Large intestine (tissue), 3 donors: Measurements from ENCODE around the gene SMAD5. TPM values are rescaled to one million over a fixed set of nuclear protein-coding genes. Genes with fewer than 3 reads are reported as not detected.

Source experiments
- DNase-seq, 2 donors: peaks; one replicate each; pipeline versions ENCODE4 v3.0.0 to v3.0.0-alpha.2; 2013
- H3K27ac ChIP-seq: one replicate; pipeline ENCODE4 v1.5.1; 2013; ENCODE audit warnings: low read length
- H3K27me3 ChIP-seq: 2 replicates; pipeline ENCODE4 v1.6.1; 2013; ENCODE audit warnings: low read length; ENCODE audit not compliant: control insufficient read depth, insufficient read depth
- H3K36me3 ChIP-seq: 2 replicates; pipeline ENCODE4 v1.6.1; 2013; ENCODE audit warnings: low read length; ENCODE audit not compliant: control insufficient read depth, insufficient read depth
- H3K4me1 ChIP-seq: one replicate; pipeline ENCODE4 v1.6.1; 2013; ENCODE audit warnings: low read length; ENCODE audit not compliant: control insufficient read depth, insufficient read depth
- H3K4me3 ChIP-seq: one replicate; pipeline ENCODE4 v1.5.1; 2013; ENCODE audit warnings: low read length
- H3K9me3 ChIP-seq: one replicate; pipeline ENCODE4 v1.6.1; 2013; ENCODE audit warnings: mild to moderate bottlenecking, low read depth, low read length, moderate library complexity; ENCODE audit not compliant: control insufficient read depth
- WGBS: methylation state at CpG from one replicate; pipeline ENCODE4 v1.1.5; 2013; ENCODE audit warnings: low lambda C conversion rate; ENCODE audit not compliant: insufficient coverage; 5-methylcytosine and 5-hydroxymethylcytosine counted together
- polyA plus RNA-seq: library from polyadenylated mRNA; unstranded; fragments of 120-200 nt; gene quantifications from one replicate; pipeline ENCODE4 v1.2.1, GENCODE V29; 2013

Gene SMAD5
- polyA plus RNA-seq, 1 donor: 42.1 TPM

DNA sequence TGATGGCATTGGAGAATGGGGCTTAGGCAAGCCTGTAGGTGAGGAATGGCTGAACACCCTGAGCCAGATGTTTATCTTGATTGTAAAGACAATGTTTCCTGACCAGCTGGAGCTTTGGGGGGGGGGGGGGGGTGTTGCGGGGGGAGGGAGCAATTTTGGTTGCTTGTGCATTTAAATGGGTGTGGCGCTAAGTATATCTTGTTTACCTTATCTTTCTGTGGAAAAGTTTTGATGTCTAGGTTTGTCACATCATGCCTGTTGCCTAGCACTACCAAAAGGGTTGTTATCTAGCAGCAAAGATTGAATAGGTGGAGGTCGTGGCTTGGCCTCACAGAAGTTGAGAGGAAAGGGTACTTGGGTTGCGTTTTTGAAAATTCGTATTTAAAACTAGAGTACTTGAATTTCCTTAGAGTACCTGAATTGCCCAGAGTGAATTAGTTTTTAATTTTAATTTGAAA lies 1.3 kb downstream of the SMAD5 start:
- Histone ChIP-seq H3K4me3 (peak overlapping the region; percentile 78), H3K27ac (peak overlapping the region; percentile 94)

DNA sequence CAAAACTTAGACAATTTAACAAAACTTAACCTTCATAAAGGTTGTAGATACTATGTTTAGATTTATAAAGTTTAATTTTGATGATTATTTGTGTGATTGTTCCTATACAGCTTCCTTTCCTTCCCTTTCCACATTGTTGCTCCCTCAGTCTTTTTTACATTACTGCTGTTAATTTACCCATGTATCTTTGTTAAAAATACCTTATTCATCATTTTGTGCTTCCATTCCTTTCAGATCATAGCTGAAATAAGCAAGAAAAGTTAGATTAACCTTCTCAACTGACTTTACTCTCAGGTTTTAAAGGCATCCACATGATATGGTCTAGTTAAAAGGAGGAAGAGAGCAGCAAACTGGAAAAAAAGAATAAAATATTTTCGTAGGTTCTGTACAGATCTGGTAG lies 2.0 kb downstream of the SMAD5 start:
- Histone ChIP-seq H3K36me3 (no peaks in the 10 kb centered on the region), H3K27ac (no peak overlapping the region), H3K4me1 (peaks cover 12% of the 10 kb centered on the region), H3K27me3 (no peaks in the 10 kb centered on the region), H3K9me3 (no peaks in the 10 kb centered on the region), H3K4me3 (no peak overlapping the region)
- no CpG with 5 or more reads among the region's 1 CpG for WGBS
- DNase-seq: no peak

More for the DNA sequence above, 1.3 kb downstream of the SMAD5 start:
- no peaks in the 10 kb centered on the region for H3K36me3 ChIP-seq
- DNase-seq: no peak
- H3K4me1 ChIP-seq: peaks cover 12% of the 10 kb centered on the region
- no peaks in the 10 kb centered on the region for H3K9me3 ChIP-seq
- WGBS: no CpG with 5 or more reads among the region's 5 CpGs
- no peaks in the 10 kb centered on the region for H3K27me3 ChIP-seq

DNA sequence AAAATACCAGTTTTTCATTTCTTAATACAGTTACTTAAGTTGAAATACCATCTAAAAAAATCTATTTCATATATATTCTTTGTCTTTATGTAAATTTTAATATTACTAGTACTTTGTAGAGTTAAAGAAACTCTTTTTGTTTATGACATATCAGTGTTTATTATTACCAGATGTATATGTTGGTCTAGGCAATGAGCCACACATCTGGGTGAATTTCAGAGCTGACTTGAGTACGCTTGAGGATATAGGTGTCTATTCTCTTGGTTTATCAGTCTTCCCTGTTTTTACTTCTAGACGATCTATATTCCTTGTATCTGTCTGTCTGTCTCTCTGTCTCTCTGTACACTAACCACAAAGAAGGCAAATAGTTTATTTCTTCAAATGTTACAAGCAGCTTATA lies 2.9 kb downstream of the SMAD5 start:
- Histone ChIP-seq H3K4me3 (no peak overlapping the region), H3K4me1 (peaks cover 12% of the 10 kb centered on the region), H3K27me3 (no peaks in the 10 kb centered on the region), H3K36me3 (no peaks in the 10 kb centered on the region), H3K27ac (no peak overlapping the region), H3K9me3 (no peaks in the 10 kb centered on the region)
- WGBS: 100% methylated on average over 1 of the region's 2 CpGs
- DNase-seq: no peak

DNA sequence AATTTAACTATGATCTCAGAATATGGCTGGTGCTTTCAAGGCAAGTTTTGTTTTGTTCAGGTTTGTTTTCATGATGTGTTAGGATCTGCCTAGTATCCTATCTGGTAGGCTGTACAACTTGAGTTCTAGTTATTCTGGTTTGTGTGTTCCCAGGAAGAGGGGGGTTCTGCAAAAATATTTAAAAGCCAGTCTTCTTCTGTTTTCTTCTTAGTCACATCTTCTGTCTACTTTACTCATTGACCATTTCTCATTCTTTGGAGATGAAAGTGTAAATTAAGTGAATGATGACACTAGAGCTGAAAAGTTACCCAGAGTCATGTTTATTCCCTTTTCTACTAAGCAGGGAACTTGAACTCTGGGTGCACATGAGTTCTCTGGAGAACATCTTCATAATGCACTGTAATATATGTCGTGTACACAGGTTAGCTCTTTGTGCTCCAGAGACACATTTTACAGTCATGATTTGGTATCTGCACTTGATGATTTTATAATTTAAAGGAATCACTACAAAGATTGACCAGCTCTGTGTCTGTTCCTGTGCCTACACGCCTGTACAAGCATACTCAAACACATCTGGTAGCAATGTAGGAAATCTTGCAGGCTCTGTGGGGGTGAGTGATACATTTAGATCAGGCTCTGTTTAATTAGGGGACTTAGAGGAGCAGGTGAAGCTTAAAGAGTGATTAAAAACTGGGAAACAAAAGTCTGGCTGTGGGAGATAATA lies 5.0 kb downstream of the SMAD5 start:
- H3K36me3 ChIP-seq: no peaks in the 10 kb centered on the region
- H3K9me3 ChIP-seq: no peaks in the 10 kb centered on the region
- H3K27me3 ChIP-seq: no peaks in the 10 kb centered on the region
- no peak overlapping the region for H3K4me3 ChIP-seq
- DNase-seq: no peak
- no peak overlapping the region for H3K27ac ChIP-seq
- WGBS: no CpG with 5 or more reads among the region's 2 CpGs
- peaks cover 8% of the 10 kb centered on the region for H3K4me1 ChIP-seq

GRCh38 chr5:136141561-136141960 lies 8.9 kb downstream of the SMAD5 start:
- no peak for DNase-seq
- Histone ChIP-seq H3K4me3 (no peak overlapping the region), H3K9me3 (no peaks in the 10 kb centered on the region), H3K4me1 (no peaks in the 10 kb centered on the region), H3K36me3 (no peaks in the 10 kb centered on the region), H3K27ac (no peak overlapping the region), H3K27me3 (no peaks in the 10 kb centered on the region)

- DNase-seq: no peak
- Histone ChIP-seq H3K36me3 (no peaks in the 10 kb centered on the region), H3K27ac (no peak overlapping the region), H3K9me3 (no peaks in the 10 kb centered on the region), H3K4me3 (no peak overlapping the region), H3K27me3 (no peaks in the 10 kb centered on the region), H3K4me1 (no peaks in the 10 kb centered on the region)
- WGBS: 100% methylated on average over 1 of the region's 6 CpGs
Measured at GRCh38 chr5:136143312-136143711, 10.7 kb downstream of the SMAD5 start.

DNA sequence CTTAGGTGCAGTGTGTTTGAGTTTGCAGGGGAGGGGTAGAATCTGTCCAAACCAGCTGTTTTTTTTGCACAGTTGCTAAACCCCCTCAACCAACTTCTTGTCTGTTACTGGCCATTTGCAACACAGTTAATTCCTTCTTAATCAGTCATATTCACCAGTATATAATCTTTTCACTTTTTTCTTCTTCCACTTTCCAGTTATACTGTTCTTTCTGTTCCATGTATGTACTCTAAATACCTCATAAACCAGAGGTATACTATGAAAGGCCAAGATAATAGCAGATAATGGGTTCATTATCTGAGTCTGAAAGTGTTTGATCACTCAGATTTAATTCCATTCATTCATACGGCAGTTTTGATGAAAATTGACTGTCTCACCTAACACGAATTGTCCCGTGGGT lies 11.1 kb downstream of the SMAD5 start:
- no peak for DNase-seq
- H3K4me3 ChIP-seq: no peak overlapping the region
- WGBS: 60% methylated on average over 1 of the region's 3 CpGs
- no peaks in the 10 kb centered on the region for H3K36me3 ChIP-seq
- no peaks in the 10 kb centered on the region for H3K27me3 ChIP-seq
- no peaks in the 10 kb centered on the region for H3K4me1 ChIP-seq
- H3K9me3 ChIP-seq: no peaks in the 10 kb centered on the region
- no peak overlapping the region for H3K27ac ChIP-seq

GRCh38 chr5:136145030-136145429 lies 12.4 kb downstream of the SMAD5 start:
- Histone ChIP-seq H3K27ac (no peak overlapping the region), H3K4me3 (no peak overlapping the region), H3K4me1 (no peaks in the 10 kb centered on the region), H3K27me3 (no peaks in the 10 kb centered on the region), H3K36me3 (no peaks in the 10 kb centered on the region), H3K9me3 (no peaks in the 10 kb centered on the region)
- no peak for DNase-seq
- no CpG with 5 or more reads among the region's 2 CpGs for WGBS

DNA sequence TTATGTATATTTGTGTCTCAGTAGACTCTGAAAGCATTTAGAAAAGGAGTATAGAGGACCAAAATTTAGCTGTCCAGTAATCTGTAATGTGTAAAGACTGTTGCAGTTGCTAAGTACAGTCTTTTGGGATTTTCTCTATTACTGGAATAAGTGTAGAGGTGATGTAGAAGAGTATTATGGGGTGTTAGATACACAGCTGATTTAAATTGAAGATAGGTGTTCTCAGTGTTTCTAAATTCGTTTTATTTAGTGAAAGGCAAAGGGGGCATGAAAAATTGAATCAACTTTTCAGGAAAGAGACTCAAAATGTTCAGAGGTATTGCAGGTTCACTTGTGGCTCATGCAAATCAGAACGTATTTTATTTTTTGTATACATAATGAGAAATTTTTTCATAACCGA lies 13.6 kb downstream of the SMAD5 start:
- DNase-seq: no peak
- Histone ChIP-seq H3K4me1 (no peaks in the 10 kb centered on the region), H3K27ac (no peak overlapping the region), H3K9me3 (no peaks in the 10 kb centered on the region), H3K27me3 (no peaks in the 10 kb centered on the region), H3K36me3 (no peaks in the 10 kb centered on the region), H3K4me3 (no peak overlapping the region)
- 93% methylated on average over 3 of the region's 3 CpGs for WGBS

GRCh38 chr5:136147632-136148031 lies 15.0 kb downstream of the SMAD5 start:
- Histone ChIP-seq H3K36me3 (peaks cover 3% of the 10 kb centered on the region), H3K4me3 (no peak overlapping the region), H3K4me1 (no peaks in the 10 kb centered on the region), H3K9me3 (no peaks in the 10 kb centered on the region), H3K27me3 (no peaks in the 10 kb centered on the region), H3K27ac (no peak overlapping the region)
- DNase-seq: no peak

DNA sequence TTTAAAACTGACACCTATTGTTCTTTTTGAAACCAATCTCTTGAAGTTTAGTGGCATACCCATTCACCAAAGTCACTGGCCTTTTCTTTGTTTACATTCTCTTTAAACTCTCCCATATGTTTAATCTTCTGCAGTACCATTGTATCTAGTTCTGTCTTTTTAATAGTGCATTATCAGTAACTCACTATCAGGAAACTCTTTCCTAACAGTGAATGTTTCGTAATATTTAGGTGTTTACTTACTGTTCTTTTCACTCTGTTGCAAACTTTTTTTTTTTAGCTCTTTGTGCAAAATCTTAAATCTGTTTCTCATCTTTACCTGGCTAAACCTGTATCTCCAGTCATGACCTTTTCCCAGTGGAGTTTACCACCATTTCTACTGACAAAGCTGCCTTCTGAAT lies 17.2 kb downstream of the SMAD5 start:
- Histone ChIP-seq H3K27ac (no peak overlapping the region), H3K4me3 (no peak overlapping the region), H3K4me1 (no peaks in the 10 kb centered on the region), H3K27me3 (no peaks in the 10 kb centered on the region), H3K9me3 (no peaks in the 10 kb centered on the region), H3K36me3 (peaks cover 12% of the 10 kb centered on the region)
- DNase-seq: no peak
- WGBS: no CpG with 5 or more reads among the region's 1 CpG
